Peyer's patch (tissue), 4 donors: ENCODE data around the gene KCNS1.

Source experiments
- POLR2A ChIP-seq, 2 donors: fragments of 450-650 bp; IDR thresholded peaks; one replicate each; pipeline ENCODE4 v1.5.1; 2017; ENCODE audit warnings: antibody characterized with exemption in 2 of 2, mild to moderate bottlenecking in 2 of 2, moderate library complexity in 2 of 2
- TF ChIP-seq, protein P1 (sequence below), 6 experiments: fragments of 450-650 bp in 4 of 6; fragments of 200-600 bp in 2 of 6; sonication (generic) in 1 of 6; IDR thresholded peaks; one replicate each; pipeline ENCODE4 v1.5.1; 2017 to 2019; ENCODE audit warnings: antibody characterized with exemption in 6 of 6, mild to moderate bottlenecking in 3 of 6, moderate library complexity in 1 of 6

GRCh38 chr20:45055056-45055455 is 45.9 kb downstream of the KCNS1 start:
- TF ChIP-seq, protein P1, sequence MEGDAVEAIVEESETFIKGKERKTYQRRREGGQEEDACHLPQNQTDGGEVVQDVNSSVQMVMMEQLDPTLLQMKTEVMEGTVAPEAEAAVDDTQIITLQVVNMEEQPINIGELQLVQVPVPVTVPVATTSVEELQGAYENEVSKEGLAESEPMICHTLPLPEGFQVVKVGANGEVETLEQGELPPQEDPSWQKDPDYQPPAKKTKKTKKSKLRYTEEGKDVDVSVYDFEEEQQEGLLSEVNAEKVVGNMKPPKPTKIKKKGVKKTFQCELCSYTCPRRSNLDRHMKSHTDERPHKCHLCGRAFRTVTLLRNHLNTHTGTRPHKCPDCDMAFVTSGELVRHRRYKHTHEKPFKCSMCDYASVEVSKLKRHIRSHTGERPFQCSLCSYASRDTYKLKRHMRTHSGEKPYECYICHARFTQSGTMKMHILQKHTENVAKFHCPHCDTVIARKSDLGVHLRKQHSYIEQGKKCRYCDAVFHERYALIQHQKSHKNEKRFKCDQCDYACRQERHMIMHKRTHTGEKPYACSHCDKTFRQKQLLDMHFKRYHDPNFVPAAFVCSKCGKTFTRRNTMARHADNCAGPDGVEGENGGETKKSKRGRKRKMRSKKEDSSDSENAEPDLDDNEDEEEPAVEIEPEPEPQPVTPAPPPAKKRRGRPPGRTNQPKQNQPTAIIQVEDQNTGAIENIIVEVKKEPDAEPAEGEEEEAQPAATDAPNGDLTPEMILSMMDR (IDR thresholded peaks at IDR 0.05), result no peak
- no peak for TF ChIP-seq POLR2A (IDR thresholded peaks at IDR 0.05)
